Neural cell (in vitro differentiated cells): ENCODE measurements around the gene RDH11. TPM values are rescaled to one million over a fixed set of nuclear protein-coding genes. Genes with fewer than 3 reads are reported as not detected.
A peak's percentile ranks its signal among the peaks of the same experiment; 100 is the strongest.

Experiments
- H2AFZ ChIP-seq: fragments of 200-600, 300-800 bp; sonication (generic), shearing (Covaris generic); 2 replicates; pipeline ENCODE4 v1.6.0; 2014; ENCODE audit warnings: low read depth, mild to moderate bottlenecking, antibody characterized with exemption, low read length, moderate library complexity
- H3F3A ChIP-seq: fragments of 200-600 bp; shearing (Covaris generic); 2 replicates; pipeline ENCODE4 v1.6.1; 2016; ENCODE audit warnings: mild to moderate bottlenecking, moderate library complexity, mixed read lengths, antibody characterized with exemption, low read length; ENCODE audit not compliant: insufficient read depth, poor library complexity, severe bottlenecking
- H3K27ac ChIP-seq: fragments of 200-600, 300-800 bp; sonication (generic), shearing (Covaris generic); 2 replicates; pipeline ENCODE4 v1.5.1; 2014; ENCODE audit warnings: mild to moderate bottlenecking, low read length, moderate library complexity
- H3K27me3 ChIP-seq: fragments of 300-800, 200-600 bp; sonication (generic), shearing (Covaris generic); 2 replicates; pipeline ENCODE4 v1.6.0; 2014; ENCODE audit warnings: mild to moderate bottlenecking, low read depth, low read length, moderate library complexity; ENCODE audit not compliant: insufficient read depth
- H3K36me3 ChIP-seq: fragments of 300-800, 200-600 bp; sonication (generic), shearing (Covaris generic); 2 replicates; pipeline ENCODE4 v1.5.1; 2014; ENCODE audit warnings: mild to moderate bottlenecking, antibody characterized with exemption, low read length, moderate library complexity; ENCODE audit not compliant: insufficient read depth
- H3K4me2 ChIP-seq: fragments of 300-800, 200-600 bp; sonication (generic), shearing (Covaris generic); 2 replicates; pipeline ENCODE4 v1.6.0; 2014; ENCODE audit warnings: mild to moderate bottlenecking, low read length
- H3K4me3 ChIP-seq: fragments of 300-800, 200-600 bp; sonication (generic), shearing (Covaris generic); 2 replicates; pipeline ENCODE4 v1.5.1; 2014; ENCODE audit warnings: mild to moderate bottlenecking, low read length, moderate library complexity
- H3K79me2 ChIP-seq: fragments of 200-600 bp; shearing (Covaris generic); replicated peaks from 2 replicates; pipeline ENCODE4 v1.6.0; 2014; ENCODE audit warnings: mild to moderate bottlenecking, low read length, moderate library complexity; ENCODE audit not compliant: insufficient read depth
- H3K9ac ChIP-seq: fragments of 300-800, 200-600 bp; sonication (generic), shearing (Covaris generic); 2 replicates; pipeline ENCODE4 v1.6.1; 2016; ENCODE audit warnings: mild to moderate bottlenecking, low read length, mixed read lengths
- H3K9me2 ChIP-seq: fragments of 200-600 bp; shearing (Covaris generic); 2 replicates; pipeline ENCODE4 v1.6.1; 2016; ENCODE audit warnings: mild to moderate bottlenecking, low read length, mixed read lengths; ENCODE audit not compliant: insufficient read depth
- H3K9me3 ChIP-seq: fragments of 200-600, 300-800 bp; sonication (generic), shearing (Covaris generic); 2 replicates; pipeline ENCODE4 v1.6.1; 2016; ENCODE audit warnings: mild to moderate bottlenecking, mixed run types, low read length, moderate library complexity, mixed read lengths
- H4K20me1 ChIP-seq: fragments of 200-600 bp; shearing (Covaris generic); 2 replicates; pipeline ENCODE4 v1.6.1; 2016; ENCODE audit warnings: mild to moderate bottlenecking, mixed run types; ENCODE audit not compliant: insufficient read depth
- CTCF ChIP-seq: fragments of 450-650 bp; IDR thresholded peaks from 2 replicates; pipeline ENCODE4 v1.5.1; 2014; ENCODE audit warnings: antibody characterized with exemption, mild to moderate bottlenecking, moderate library complexity; ENCODE audit not compliant: poor library complexity, severe bottlenecking
- EP300 ChIP-seq: fragments of 450-650 bp; conservative IDR thresholded peaks from 2 replicates; pipeline ENCODE4 v1.6.1; 2014; ENCODE audit warnings: antibody characterized with exemption, mild to moderate bottlenecking, moderate library complexity; ENCODE audit not compliant: poor library complexity, severe bottlenecking
- EZH2 ChIP-seq: fragments of 200-600, 300-800 bp; shearing (Covaris generic), sonication (generic); IDR thresholded peaks from 2 replicates; pipeline ENCODE4 v1.6.1; 2014; ENCODE audit warnings: antibody characterized with exemption, low read length, borderline replicate concordance, mild to moderate bottlenecking; ENCODE audit not compliant: insufficient read depth, poor library complexity, severe bottlenecking
- POLR2AphosphoS5 ChIP-seq: IDR thresholded peaks from 2 replicates; pipeline ENCODE4 v1.6.1; 2012
- RAD21 ChIP-seq: fragments of 450-650 bp; conservative IDR thresholded peaks from 2 replicates; pipeline ENCODE4 v1.6.1; 2014; ENCODE audit warnings: antibody characterized with exemption, mild to moderate bottlenecking, moderate library complexity
- SMC3 ChIP-seq: fragments of 450-650 bp; conservative IDR thresholded peaks from 2 replicates; pipeline ENCODE4 v1.6.1; 2014; ENCODE audit warnings: antibody characterized with exemption, mild to moderate bottlenecking, moderate library complexity; ENCODE audit not compliant: poor library complexity
- TAF1 ChIP-seq: IDR thresholded peaks from 2 replicates; pipeline ENCODE4 v1.6.1; 2012; ENCODE audit warnings: low read depth
- polyA plus RNA-seq: library from polyadenylated mRNA; depleted of rRNA; stranded (reverse); fragments of >200 nt; gene quantifications from 2 replicates; pipeline ENCODE4 v1.2.3, GENCODE V29; 2014
- TF ChIP-seq, protein P1 (sequence below): IDR thresholded peaks from 2 replicates; pipeline ENCODE4 v1.6.1; 2012; ENCODE audit warnings: borderline replicate concordance

RDH11 gene
- polyA plus RNA-seq, 1 donor from 2014 or later, result 190 TPM

GRCh38 chr14:67668559-67668958 lies 27.0 kb downstream of the RDH11 start:
- Histone ChIP-seq H3K27me3 (no peaks in the 10 kb centered on the region), H2AFZ (no peak overlapping the region), H3K27ac (no peak overlapping the region), H3F3A (no peaks in the 10 kb centered on the region), H3K36me3 (no peaks in the 10 kb centered on the region), H3K9me3 (no peaks in the 10 kb centered on the region), H4K20me1 (peaks cover 5% of the 10 kb centered on the region), H3K9me2 (no peaks in the 10 kb centered on the region), H3K4me2 (no peak overlapping the region), H3K4me3 (no peak overlapping the region), H3K9ac (no peak overlapping the region), H3K79me2 (peaks cover 54% of the 10 kb centered on the region)
- TF ChIP-seq POLR2AphosphoS5, result no peak
- TF ChIP-seq SMC3, result no peak
- no peak for TF ChIP-seq CTCF
- TF ChIP-seq, protein P1, sequence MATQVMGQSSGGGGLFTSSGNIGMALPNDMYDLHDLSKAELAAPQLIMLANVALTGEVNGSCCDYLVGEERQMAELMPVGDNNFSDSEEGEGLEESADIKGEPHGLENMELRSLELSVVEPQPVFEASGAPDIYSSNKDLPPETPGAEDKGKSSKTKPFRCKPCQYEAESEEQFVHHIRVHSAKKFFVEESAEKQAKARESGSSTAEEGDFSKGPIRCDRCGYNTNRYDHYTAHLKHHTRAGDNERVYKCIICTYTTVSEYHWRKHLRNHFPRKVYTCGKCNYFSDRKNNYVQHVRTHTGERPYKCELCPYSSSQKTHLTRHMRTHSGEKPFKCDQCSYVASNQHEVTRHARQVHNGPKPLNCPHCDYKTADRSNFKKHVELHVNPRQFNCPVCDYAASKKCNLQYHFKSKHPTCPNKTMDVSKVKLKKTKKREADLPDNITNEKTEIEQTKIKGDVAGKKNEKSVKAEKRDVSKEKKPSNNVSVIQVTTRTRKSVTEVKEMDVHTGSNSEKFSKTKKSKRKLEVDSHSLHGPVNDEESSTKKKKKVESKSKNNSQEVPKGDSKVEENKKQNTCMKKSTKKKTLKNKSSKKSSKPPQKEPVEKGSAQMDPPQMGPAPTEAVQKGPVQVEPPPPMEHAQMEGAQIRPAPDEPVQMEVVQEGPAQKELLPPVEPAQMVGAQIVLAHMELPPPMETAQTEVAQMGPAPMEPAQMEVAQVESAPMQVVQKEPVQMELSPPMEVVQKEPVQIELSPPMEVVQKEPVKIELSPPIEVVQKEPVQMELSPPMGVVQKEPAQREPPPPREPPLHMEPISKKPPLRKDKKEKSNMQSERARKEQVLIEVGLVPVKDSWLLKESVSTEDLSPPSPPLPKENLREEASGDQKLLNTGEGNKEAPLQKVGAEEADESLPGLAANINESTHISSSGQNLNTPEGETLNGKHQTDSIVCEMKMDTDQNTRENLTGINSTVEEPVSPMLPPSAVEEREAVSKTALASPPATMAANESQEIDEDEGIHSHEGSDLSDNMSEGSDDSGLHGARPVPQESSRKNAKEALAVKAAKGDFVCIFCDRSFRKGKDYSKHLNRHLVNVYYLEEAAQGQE, result no peak
- no peak for TF ChIP-seq RAD21
- no peak for TF ChIP-seq TAF1

GRCh38 chr14:67666750-67667449 lies 28.7 kb downstream of the RDH11 start:
- Histone ChIP-seq H2AFZ (no peak overlapping the region), H3K79me2 (peaks cover 43% of the 10 kb centered on the region), H3K4me3 (no peak overlapping the region), H3K36me3 (no peaks in the 10 kb centered on the region), H3K27me3 (no peaks in the 10 kb centered on the region), H3K9me3 (no peaks in the 10 kb centered on the region), H3K9ac (no peak overlapping the region), H3K4me2 (no peak overlapping the region), H3K9me2 (no peaks in the 10 kb centered on the region), H4K20me1 (peaks cover 5% of the 10 kb centered on the region), H3F3A (no peaks in the 10 kb centered on the region), H3K27ac (no peak overlapping the region)
- no peak for TF ChIP-seq EP300
- TF ChIP-seq EZH2, result no peak
- TF ChIP-seq POLR2AphosphoS5, result no peak
- peak; percentile 74 for TF ChIP-seq SMC3
- peak; percentile 71 for TF ChIP-seq CTCF
- TF ChIP-seq RAD21, result peak; percentile 75
